Thymus (tissue), 11 donors: ENCODE data around the gene OR8U1. TPM values are rescaled to one million over a fixed set of nuclear protein-coding genes. Genes with fewer than 3 reads are reported as not detected.
"Not testable (repeated sequence)": the region's sequence is repeated elsewhere in the genome, so short reads cannot be mapped to it uniquely, and the experiment has no call there.

Source experiments
- DNase-seq, 9 donors: peaks; one replicate each; pipeline ENCODE4 v3.0.0-alpha.2; 2013; ENCODE audit warnings: low spot score in 9 of 9, low read depth in 6 of 9, missing footprints in 1 of 9
- H3K27ac ChIP-seq, 2 donors: one replicate each; pipeline ENCODE4 v1.5.1; 2013; ENCODE audit warnings: control low read depth in 1 of 2, low read depth in 1 of 2, low read length in 1 of 2, mild to moderate bottlenecking in 1 of 2, moderate library complexity in 1 of 2
- H3K27me3 ChIP-seq, 2 donors: one replicate each; pipeline ENCODE4 v1.5.1; 2013; ENCODE audit warnings: low read length in 1 of 2; ENCODE audit not compliant: control insufficient read depth in 2 of 2, insufficient read depth in 1 of 2
- H3K36me3 ChIP-seq, 2 donors: one replicate each; pipeline ENCODE4 v1.5.1; 2013; ENCODE audit warnings: low read length in 1 of 2, mild to moderate bottlenecking in 1 of 2, moderate library complexity in 1 of 2; ENCODE audit not compliant: control insufficient read depth in 2 of 2, insufficient read depth in 2 of 2
- H3K4me1 ChIP-seq, 2 donors: one replicate each; pipeline ENCODE4 v1.5.1; 2013; ENCODE audit warnings: low read length in 2 of 2; ENCODE audit not compliant: control insufficient read depth in 2 of 2, insufficient read depth in 2 of 2
- H3K4me3 ChIP-seq, 2 donors: one replicate each; pipeline ENCODE4 v1.5.1; 2013; ENCODE audit warnings: low read length in 2 of 2, control low read depth in 1 of 2, mild to moderate bottlenecking in 1 of 2
- H3K9me3 ChIP-seq, 2 donors: one replicate each; pipeline ENCODE4 v1.5.1; 2013; ENCODE audit warnings: low read length in 1 of 2, mild to moderate bottlenecking in 1 of 2; ENCODE audit not compliant: control insufficient read depth in 2 of 2, insufficient read depth in 1 of 2
- WGBS: extraction: QIAGEN DNeasy Blood & Tissue Kit; methylation state at CpG from one replicate; pipeline ENCODE4 v1.1.7; 2013; 5-methylcytosine and 5-hydroxymethylcytosine counted together
- polyA plus RNA-seq: library from polyadenylated mRNA; stranded (reverse); fragments of 200-250 nt; gene quantifications from one replicate; pipeline ENCODE4 v1.2.3, GENCODE V29; 2013
- total RNA-seq: library from RNA; stranded (reverse); fragments of 120-200 nt; gene quantifications from one replicate; pipeline ENCODE4 v1.2.4, GENCODE V29; 2013
- donor health status: healthy.

The OR8U1 gene
- total and polyA plus RNA-seq, 2 donors = not detected

DNA sequence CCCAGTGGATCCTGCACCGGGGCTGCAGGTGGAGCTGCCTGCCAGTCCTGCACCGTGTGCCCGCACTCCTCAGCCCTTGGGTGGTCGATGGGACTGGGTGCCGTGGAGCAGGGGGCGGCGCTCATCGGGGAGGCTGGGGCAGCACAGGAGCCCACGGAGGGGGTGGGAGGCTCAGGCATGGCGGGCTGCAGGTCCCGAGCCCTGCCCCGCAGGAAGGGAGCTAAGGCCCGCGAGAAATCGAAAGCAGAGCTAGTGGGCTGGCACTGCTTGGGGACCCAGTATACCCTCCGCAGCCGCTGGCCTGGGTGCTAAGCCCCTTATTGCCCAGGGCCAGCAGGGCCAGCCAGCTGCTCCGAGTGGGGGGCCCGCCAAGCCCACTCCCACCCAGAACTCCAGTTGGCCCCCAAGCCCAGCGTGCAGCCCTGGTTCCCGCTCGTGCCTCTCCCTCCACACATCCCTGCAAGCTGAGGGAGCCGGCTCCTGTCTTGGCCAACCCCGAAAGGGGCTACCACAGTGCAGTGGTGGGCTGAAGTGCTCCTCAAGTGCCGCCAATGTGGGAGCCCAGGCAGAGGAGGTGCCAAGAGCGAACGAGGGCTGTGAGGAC lies 26.5 kb downstream of the OR8U1 start:
- 97% methylated on average over 27 of the region's 27 CpGs for WGBS
- H3K4me3 ChIP-seq = not testable (repeated sequence)

DNA sequence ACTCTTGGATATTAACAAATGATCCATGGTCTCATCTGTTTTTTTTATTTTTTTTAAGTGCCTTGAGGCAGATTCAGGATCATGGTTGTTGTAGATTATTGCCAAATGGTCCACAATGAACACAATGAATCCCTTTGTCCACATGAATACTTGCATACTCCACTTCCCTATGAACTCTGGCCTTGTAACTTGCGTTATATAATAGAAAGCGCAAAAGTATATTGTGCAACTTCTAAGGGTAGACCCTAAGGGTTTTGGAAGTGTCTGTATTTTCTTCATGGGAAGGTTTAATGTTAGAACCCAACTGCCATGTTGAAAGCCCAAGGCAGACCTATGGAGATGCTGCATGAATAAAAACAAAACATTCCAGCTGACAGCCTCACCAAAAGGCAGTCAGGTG lies 29.0 kb downstream of the OR8U1 start:
- no peak overlapping the region for H3K4me3 ChIP-seq
- no peaks in the 10 kb centered on the region for H3K36me3 ChIP-seq
- H3K9me3 ChIP-seq = peaks cover 3 to 6% of the 10 kb centered on the region in 2 donors
- H3K27me3 ChIP-seq = no peaks in the 10 kb centered on the region
- no peak for DNase-seq
- no peak overlapping the region for H3K27ac ChIP-seq
- no peaks in the 10 kb centered on the region for H3K4me1 ChIP-seq
- WGBS = 96% methylated on average over 2 of the region's 2 CpGs

More for the DNA sequence above, 26.5 kb downstream of the OR8U1 start:
- not testable (repeated sequence) for H3K4me1 ChIP-seq, H3K27me3 ChIP-seq, H3K9me3 ChIP-seq, DNase-seq, H3K36me3 ChIP-seq, H3K27ac ChIP-seq

DNA sequence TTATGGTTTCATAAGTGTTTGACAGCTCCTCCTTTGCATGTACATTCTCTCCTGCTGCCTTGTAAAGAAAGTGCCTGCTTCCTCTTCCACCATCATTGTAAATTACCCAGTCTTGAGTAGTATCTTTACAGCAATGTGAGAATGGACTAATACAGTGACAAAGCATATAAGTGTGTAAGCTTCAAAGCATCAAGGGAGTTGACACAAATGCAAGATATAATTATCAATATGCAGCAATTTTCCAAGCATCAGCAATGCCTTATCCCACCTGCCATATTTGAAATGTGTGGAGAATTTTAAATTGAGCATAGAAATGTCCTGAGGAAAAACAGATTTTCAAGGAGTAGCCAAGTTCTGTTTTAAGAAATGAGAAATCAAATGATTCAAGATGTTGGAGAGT lies 35.4 kb downstream of the OR8U1 start:
- Histone ChIP-seq H3K4me1 (no peaks in the 10 kb centered on the region), H3K27ac (no peak overlapping the region), H3K9me3 (peaks cover 0 to 6% of the 10 kb centered on the region in 2 donors), H3K4me3 (no peak overlapping the region), H3K27me3 (no peaks in the 10 kb centered on the region), H3K36me3 (no peaks in the 10 kb centered on the region)
- no peak for DNase-seq

DNA sequence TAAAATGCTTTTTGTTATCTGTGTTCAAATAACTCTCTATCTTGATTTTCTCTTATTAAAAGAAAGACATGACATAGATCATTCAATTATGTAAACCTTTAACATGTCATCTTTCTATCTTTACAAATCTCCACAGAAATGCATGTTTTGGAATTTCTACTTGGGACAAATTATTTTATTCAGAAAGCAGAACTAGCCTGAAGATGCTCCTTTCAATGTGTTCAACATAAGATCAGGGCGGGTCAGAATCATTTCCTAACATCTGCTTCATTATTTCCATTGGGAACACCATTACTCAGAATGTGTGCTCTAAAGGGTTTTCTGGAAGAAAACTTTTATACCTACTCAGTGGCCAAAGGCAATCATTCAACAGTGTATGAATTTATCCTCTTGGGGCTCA lies 37.0 kb downstream of the OR8U1 start, which contains the start of gene OR5AL1:
Gene OR5AL1, plus strand, starts transcription at position 301 of the 400 bp plus-strand sequence.
- DNase-seq = no peak
- H3K27me3 ChIP-seq = no peaks in the 10 kb centered on the region
- H3K4me1 ChIP-seq = no peaks in the 10 kb centered on the region
- H3K27ac ChIP-seq = no peak within 1 kb of the TSS
- no peaks in the 10 kb centered on the region for H3K36me3 ChIP-seq
- peaks cover 0 to 6% of the 10 kb centered on the region in 2 donors for H3K9me3 ChIP-seq
- 93% methylated on average over 1 of the region's 1 CpG for WGBS
- H3K4me3 ChIP-seq = no peak within 1 kb of the TSS

Other genes with a start within 250 kb of the OR8U1 start
- gene OR8J3, start 235.4 kb upstream of the OR8U1 start, total RNA-seq = not detected
- gene OR8J3, start 235.4 kb upstream of the OR8U1 start, polyA plus RNA-seq = not detected
- not detected for gene OR8K5, start 215.3 kb upstream of the OR8U1 start, total RNA-seq
- gene OR8K5, start 215.3 kb upstream of the OR8U1 start, polyA plus RNA-seq = not detected
- gene OR5J2, start 199.0 kb upstream of the OR8U1 start, total RNA-seq = not detected
- gene OR5J2, start 199.0 kb upstream of the OR8U1 start, polyA plus RNA-seq = 0.02 TPM
- not detected for gene OR5T2, start 141.4 kb upstream of the OR8U1 start, total RNA-seq
- not detected for gene OR5T2, start 141.4 kb upstream of the OR8U1 start, polyA plus RNA-seq
- not detected for gene OR5T3, start 123.4 kb upstream of the OR8U1 start, total RNA-seq
- not detected for gene OR5T3, start 123.4 kb upstream of the OR8U1 start, polyA plus RNA-seq
- not detected for gene OR5T1, start 101.5 kb upstream of the OR8U1 start, total RNA-seq
- not detected for gene OR5T1, start 101.5 kb upstream of the OR8U1 start, polyA plus RNA-seq
- not detected for gene OR8H1, start 83.4 kb upstream of the OR8U1 start, total RNA-seq
- not detected for gene OR8H1, start 83.4 kb upstream of the OR8U1 start, polyA plus RNA-seq
- gene OR8K3, start 60.5 kb upstream of the OR8U1 start, total RNA-seq = not detected
- gene OR8K3, start 60.5 kb upstream of the OR8U1 start, polyA plus RNA-seq = not detected
- not detected for gene OR8K1, start 29.6 kb upstream of the OR8U1 start, total RNA-seq
- gene OR8K1, start 29.6 kb upstream of the OR8U1 start, polyA plus RNA-seq = not detected
- gene OR8J1, start 21.3 kb upstream of the OR8U1 start, total RNA-seq = not detected
- gene OR8J1, start 21.3 kb upstream of the OR8U1 start, polyA plus RNA-seq = not detected
- gene OR5AL1, start 37.1 kb downstream of the OR8U1 start, total RNA-seq = not detected
- gene OR5AL1, start 37.1 kb downstream of the OR8U1 start, polyA plus RNA-seq = not detected
- not detected for gene OR5M3, start 97.7 kb downstream of the OR8U1 start, total RNA-seq
- gene OR5M3, start 97.7 kb downstream of the OR8U1 start, polyA plus RNA-seq = not detected
- not detected for gene OR5M8, start 115.7 kb downstream of the OR8U1 start, total RNA-seq
- gene OR5M8, start 115.7 kb downstream of the OR8U1 start, polyA plus RNA-seq = not detected
- gene OR5M11, start 167.6 kb downstream of the OR8U1 start, total RNA-seq = not detected
- not detected for gene OR5M11, start 167.6 kb downstream of the OR8U1 start, polyA plus RNA-seq
- gene OR5M10, start 202.1 kb downstream of the OR8U1 start, total RNA-seq = not detected
- gene OR5M10, start 202.1 kb downstream of the OR8U1 start, polyA plus RNA-seq = not detected
- gene OR5M1, start 239.2 kb downstream of the OR8U1 start, total RNA-seq = not detected
- gene OR5M1, start 239.2 kb downstream of the OR8U1 start, polyA plus RNA-seq = 0.09 TPM